VCaP (cell line): ENCODE measurements around the gene PDZD7.

Source experiments
- H3K27ac ChIP-seq: fragments of 450-650 bp; 2 replicates; pipeline ENCODE4 v1.5.1; 2017
- CTCF ChIP-seq: fragments of 450-650 bp; conservative IDR thresholded peaks from 2 replicates; pipeline ENCODE4 v1.5.1; 2017; ENCODE audit warnings: mild to moderate bottlenecking, moderate library complexity

PDZD7 gene

DNA sequence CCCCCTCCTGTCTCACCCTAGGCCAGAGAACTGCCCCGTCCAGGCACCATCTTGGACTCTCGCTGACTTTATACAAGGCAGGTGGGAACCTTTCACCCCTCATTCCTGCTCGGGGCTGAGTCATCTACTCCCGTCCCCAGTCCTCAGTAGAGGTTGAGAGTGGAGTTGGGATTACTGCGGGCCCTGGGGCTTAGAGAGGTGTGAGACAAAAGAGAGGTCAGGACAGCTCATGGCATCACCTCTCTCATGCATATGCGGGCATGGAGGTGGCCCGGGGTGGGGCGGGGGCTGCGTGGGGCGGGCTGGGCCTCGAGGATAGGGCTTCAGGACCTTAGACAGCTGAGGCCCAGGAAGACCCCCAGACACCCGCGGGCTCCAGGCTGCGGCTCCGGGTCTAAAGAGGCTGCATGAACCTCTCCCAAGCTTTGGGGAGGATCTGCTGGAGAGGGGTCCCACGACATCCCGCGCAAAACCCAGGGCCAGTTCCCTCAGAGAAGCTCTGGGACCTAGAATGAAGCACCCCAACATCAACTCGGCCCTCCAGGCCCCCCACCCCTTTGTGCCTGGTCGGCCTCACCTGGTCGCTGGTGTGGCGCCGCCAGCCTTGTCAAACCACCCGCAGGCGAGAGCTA, 317 bp downstream of the PDZD7 start:
- peak overlapping the region; percentile 58; the same call in 1 of the 2 replicates for H3K27ac ChIP-seq
- TF ChIP-seq CTCF, result no peak

GRCh38 chr10:101029520-101030295, 1.2 kb downstream of the PDZD7 start:
- TF ChIP-seq CTCF, result 0 out of 2 replicates have a peak, but pooled peaks have one; percentile 7

DNA sequence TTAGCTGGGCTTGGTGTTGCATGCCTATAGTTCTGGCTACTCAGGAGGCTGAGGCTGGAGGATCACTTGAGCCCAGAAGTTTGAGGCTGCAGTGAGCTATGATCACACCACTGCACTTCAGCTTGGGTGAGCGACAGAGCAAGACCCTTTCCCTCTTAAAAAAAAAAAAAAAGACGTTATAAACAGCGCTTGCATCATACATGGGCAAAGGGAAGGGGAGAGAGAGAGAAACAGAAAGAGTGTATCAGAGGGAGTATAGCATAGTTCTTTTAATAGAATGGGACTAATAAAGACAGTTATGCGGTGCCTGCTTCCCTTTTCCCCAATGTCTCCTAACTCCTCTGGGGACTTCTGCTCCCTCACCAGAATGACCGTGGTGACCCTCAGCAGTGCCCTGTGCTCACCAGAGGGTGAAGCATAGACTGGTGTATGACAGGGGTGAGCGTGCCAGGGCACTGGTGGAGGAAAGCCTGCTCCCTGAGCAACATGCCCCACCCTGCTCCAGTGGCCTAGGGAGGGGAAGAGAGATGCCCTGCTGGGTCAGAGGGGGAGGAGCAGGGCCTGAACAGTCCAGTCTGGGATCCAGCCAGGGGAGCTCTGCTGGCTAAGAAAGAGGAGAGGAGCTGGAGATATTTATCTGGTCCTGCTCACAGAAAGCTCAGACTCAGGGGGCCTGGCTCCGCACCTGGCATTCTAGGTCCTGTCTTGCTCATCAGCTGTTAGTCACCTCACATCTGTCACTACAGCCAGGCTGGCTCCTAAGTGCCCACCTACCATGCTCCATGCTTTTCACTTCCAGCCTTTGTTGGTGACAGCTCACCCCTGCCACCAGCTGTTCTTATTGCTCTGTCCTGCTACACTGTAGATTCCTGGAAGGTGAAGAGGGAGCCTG, 2.2 kb downstream of the PDZD7 start:
- no peak for TF ChIP-seq CTCF
- H3K27ac ChIP-seq, result no peak overlapping the region

More at GRCh38 chr10:101029520-101030295, 1.2 kb downstream of the PDZD7 start:
- no peak overlapping the region; the same call in 1 of the 2 replicates for H3K27ac ChIP-seq

- no peak overlapping the region for H3K27ac ChIP-seq
- TF ChIP-seq CTCF, result no peak
These were observed 3.7 kb downstream of the PDZD7 start for GRCh38 chr10:101027106-101027720.

GRCh38 chr10:101022967-101023705, 7.8 kb downstream of the PDZD7 start:
- no peak for TF ChIP-seq CTCF

DNA sequence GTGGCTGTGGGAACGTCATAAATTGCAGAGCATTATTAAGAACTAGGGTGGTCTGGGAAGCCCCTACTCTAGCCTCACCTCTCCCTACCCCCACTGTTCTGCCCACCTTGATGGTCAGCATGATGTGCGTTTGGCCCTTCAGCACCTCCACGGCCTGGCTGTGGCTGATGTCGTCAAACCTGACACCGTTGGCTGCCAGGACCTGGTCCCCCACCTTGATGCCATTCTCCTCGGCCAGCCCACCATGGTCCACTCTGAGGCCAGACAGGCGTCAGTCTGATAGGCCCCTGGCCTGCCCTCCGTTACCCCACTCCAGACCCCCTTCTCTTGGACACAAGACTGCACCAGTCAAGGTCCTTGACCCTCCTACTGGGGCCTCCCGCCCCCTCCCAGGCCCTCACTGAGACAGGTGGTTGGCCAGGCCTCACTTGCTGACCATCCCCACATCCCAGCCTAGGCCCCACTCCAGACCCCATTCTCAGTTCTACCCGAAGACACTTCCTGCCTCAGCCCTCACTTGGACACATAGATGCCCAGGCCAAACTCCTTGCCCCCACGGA, 9.2 kb downstream of the PDZD7 start:
- TF ChIP-seq CTCF, result no peak

More at GRCh38 chr10:101022967-101023705, 7.8 kb downstream of the PDZD7 start:
- no peak overlapping the region for H3K27ac ChIP-seq

More for the DNA sequence above, 9.2 kb downstream of the PDZD7 start:
- H3K27ac ChIP-seq, result no peak overlapping the region
